Stomach smooth muscle (tissue), 2 donors: Measurements from ENCODE around the gene IQCK.
A peak's percentile ranks its signal among the peaks of the same experiment; 100 is the strongest.
"Not testable (repeated sequence)": the region's sequence is repeated elsewhere in the genome, so short reads cannot be mapped to it uniquely, and the experiment has no call there.

ENCODE experiments used
- H3K27ac ChIP-seq: one replicate; pipeline ENCODE4 v1.7.0; 2013; ENCODE audit warnings: mild to moderate bottlenecking, low read length, inconsistent platforms
- H3K27me3 ChIP-seq, 2 donors: one replicate each; pipeline ENCODE4 v1.7.0; 2013; ENCODE audit warnings: low read length in 2 of 2; ENCODE audit not compliant: insufficient read depth in 2 of 2, control insufficient read depth in 1 of 2
- H3K36me3 ChIP-seq, 2 donors: one replicate each; pipeline ENCODE4 v1.7.0; 2013; ENCODE audit warnings: low read length in 2 of 2; ENCODE audit not compliant: control insufficient read depth in 2 of 2, insufficient read depth in 2 of 2
- H3K4me1 ChIP-seq: one replicate; pipeline ENCODE4 v1.7.0; 2013; ENCODE audit warnings: low read length; ENCODE audit not compliant: control insufficient read depth, insufficient read depth
- H3K4me3 ChIP-seq, 2 donors: one replicate each; pipeline ENCODE4 v1.7.0; 2013; ENCODE audit warnings: low read length in 2 of 2
- H3K9ac ChIP-seq, 2 donors: one replicate each; pipeline ENCODE4 v1.7.0; 2013; ENCODE audit warnings: low read length in 2 of 2, mild to moderate bottlenecking in 1 of 2
- H3K9me3 ChIP-seq, 2 donors: one replicate each; pipeline ENCODE4 v1.7.0; 2013; ENCODE audit warnings: low read length in 2 of 2; ENCODE audit not compliant: control insufficient read depth in 2 of 2
- donor health status: healthy.
- donor health status: Pancreatic carcinoma.

The IQCK gene

DNA sequence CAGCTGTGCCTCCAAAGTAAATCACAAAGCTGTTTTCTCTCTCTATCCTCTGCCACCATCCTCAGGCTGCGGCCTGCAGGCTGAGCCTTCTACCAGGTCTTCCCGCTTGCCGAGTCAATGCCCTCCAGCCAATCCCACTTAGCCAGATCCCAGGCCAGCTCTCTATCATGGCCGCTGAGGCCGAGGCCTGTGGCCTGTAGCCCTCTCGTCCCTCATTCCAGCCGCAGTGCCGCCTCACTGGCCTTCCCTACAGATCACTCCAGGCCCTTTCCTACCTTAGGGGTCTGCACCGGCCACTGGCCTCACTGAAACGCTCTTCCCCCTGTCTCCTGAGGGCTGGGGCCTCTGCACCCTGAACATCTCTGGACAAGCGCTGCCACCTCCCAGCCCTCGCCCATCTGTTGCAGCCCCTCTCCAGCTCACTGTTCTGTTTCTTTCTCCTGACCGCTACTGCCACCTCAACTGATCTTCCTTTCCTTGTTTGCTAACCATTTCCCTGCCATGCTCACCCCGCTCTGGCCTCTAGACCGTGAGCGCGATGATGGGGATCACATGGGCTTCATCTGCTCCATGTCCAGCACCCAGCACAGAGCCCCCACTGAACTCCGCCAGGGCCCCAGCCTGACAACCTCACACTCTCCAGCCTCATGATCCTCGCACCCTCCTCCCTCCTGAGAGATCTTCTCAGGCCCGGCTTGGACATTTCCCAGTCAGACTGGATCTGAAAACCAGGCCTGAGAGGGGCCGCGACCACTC, 8.5 kb upstream of the IQCK start:
- Histone ChIP-seq H3K36me3 (peaks cover 25 to 46% of the 10 kb centered on the region in 2 donors), H3K4me3 (no peak overlapping the region), H3K9ac (no peak overlapping the region), H3K27ac (no peak overlapping the region), H3K27me3 (no peaks in the 10 kb centered on the region), H3K9me3 (no peaks in the 10 kb centered on the region), H3K4me1 (peaks cover 1% of the 10 kb centered on the region)

DNA sequence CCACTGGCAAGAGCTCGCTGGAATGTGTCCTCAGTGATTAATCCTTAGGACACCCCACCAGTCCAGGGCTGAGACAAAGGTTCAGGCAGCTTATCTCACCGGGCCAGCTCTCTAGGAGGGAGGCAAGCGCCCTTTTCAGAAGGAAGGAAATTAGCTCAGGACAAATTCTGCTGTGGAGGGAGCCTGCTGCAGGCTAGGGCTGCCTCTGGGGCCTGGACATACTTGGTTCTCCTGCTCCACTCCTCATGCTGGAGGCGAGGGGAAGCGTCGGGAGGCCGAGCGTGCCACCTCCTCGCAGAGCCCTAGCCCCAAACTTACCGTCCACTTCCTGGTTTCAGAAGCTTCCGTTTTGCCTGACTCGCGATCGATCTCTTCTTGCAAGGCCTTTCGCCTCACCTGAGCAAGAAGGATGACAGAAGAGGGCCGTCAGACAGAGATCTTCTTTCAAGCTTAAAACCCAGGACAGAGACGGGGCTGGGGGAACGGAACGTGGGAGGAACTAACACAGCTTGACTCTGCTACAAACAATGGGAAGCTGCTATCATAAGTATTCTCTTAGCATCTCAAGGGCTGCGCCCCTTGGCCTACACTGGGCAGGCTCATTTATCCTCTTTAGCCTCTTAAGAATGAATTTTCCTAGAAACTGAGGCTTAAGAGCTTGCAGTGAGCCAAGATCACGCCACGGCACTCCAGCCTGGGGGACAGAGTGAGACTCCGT, 7.7 kb upstream of the IQCK start:
- Histone ChIP-seq H3K9ac (no peak overlapping the region), H3K27ac (no peak overlapping the region)

DNA sequence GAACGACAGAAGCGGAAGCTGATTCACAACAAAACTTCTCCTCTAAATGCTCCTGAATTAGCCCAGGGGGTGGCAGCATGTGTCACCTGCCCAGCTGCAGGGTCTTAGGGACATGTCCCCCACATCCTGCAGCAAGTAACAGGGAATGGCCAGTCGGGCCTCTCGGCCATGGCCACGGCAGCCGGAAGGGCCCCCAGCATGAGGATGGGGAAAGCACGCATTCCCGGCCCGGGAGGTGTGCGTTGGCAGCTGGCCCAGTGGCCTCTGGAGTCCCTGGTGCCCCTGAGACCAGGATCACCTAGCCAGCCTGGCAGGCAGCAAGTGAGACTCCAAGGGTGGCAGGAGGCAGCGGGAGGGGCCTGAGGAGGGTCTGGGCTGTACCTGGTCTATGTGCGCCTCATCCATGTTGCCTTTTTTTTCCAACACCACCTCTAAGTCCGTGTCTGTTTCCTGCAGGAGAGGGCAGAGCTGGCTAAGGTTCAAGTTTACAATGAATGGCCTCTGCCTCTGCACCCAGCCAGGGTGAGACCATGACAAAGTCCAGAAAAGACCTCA, 7.0 kb upstream of the IQCK start:
- H3K27me3 ChIP-seq = no peaks in the 10 kb centered on the region
- H3K9me3 ChIP-seq = no peaks in the 10 kb centered on the region
- H3K9ac ChIP-seq = no peak overlapping the region
- no peaks in the 10 kb centered on the region for H3K4me1 ChIP-seq
- H3K4me3 ChIP-seq = no peak overlapping the region
- no peak overlapping the region for H3K27ac ChIP-seq
- peaks cover 14 to 34% of the 10 kb centered on the region in 2 donors for H3K36me3 ChIP-seq

More for the DNA sequence above, 7.7 kb upstream of the IQCK start:
- peaks cover 20 to 40% of the 10 kb centered on the region in 2 donors for H3K36me3 ChIP-seq
- no peaks in the 10 kb centered on the region for H3K4me1 ChIP-seq
- no peak overlapping the region for H3K4me3 ChIP-seq
- no peaks in the 10 kb centered on the region for H3K27me3 ChIP-seq
- H3K9me3 ChIP-seq = no peaks in the 10 kb centered on the region

DNA sequence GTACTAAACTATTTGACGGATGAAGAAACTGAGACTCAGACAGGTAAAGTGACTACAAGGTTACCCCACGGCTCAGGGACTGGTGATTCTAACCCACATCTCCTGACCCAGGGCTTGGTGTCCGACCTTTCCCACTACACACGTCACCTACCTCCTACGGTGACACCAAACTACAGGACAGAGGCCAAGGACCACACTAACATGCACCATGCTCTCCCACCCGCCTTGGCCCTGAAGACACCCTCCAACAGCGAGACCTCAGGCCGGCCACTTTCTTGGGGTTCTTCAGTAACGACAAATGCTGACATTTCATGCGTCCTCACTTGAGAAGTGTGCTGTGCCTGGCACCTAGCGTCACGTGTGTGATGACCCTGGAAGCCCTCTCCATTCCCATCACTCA, 6.4 kb upstream of the IQCK start:
- Histone ChIP-seq H3K9me3 (no peaks in the 10 kb centered on the region), H3K9ac (no peak overlapping the region)

DNA sequence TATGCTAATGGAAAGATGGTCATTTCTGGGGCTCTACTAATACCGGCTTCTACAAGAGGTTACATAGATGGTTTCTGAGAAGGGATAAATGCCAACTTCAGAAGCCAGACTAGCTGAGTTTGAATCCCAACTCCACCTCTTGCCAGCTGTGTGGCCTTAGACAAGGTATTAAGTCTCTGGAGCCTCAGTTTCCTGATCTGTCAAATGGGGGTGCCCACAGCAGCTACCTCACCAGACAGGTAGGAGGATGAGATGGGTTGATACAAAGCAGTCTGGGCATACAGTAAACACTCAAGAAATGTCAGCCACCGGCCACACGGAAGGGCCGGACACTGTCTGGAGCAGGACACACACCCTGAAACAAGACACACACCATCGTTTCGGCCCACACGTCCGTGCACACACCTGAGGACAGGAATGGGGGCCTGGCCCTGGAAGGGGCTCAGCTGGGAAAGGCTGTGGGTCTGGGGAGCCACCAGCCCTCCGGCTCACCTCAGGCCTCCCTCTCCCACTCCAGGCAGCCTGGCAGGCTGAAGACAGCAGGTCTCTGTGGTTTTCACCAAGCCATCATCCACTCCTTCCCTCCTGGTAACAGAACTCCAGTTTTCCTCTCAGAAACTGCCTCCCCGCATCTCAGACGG, 5.5 kb upstream of the IQCK start:
- no peak overlapping the region for H3K9ac ChIP-seq
- peaks cover 12% of the 10 kb centered on the region for H3K4me1 ChIP-seq
- no peak overlapping the region for H3K4me3 ChIP-seq
- peaks cover 11 to 29% of the 10 kb centered on the region in 2 donors for H3K36me3 ChIP-seq
- no peaks in the 10 kb centered on the region for H3K9me3 ChIP-seq
- H3K27ac ChIP-seq = no peak overlapping the region
- no peaks in the 10 kb centered on the region for H3K27me3 ChIP-seq

More for the DNA sequence above, 6.4 kb upstream of the IQCK start:
- H3K27me3 ChIP-seq = no peaks in the 10 kb centered on the region
- no peak overlapping the region for H3K4me3 ChIP-seq
- no peak overlapping the region for H3K27ac ChIP-seq
- peaks cover 5% of the 10 kb centered on the region for H3K4me1 ChIP-seq
- peaks cover 11 to 29% of the 10 kb centered on the region in 2 donors for H3K36me3 ChIP-seq

DNA sequence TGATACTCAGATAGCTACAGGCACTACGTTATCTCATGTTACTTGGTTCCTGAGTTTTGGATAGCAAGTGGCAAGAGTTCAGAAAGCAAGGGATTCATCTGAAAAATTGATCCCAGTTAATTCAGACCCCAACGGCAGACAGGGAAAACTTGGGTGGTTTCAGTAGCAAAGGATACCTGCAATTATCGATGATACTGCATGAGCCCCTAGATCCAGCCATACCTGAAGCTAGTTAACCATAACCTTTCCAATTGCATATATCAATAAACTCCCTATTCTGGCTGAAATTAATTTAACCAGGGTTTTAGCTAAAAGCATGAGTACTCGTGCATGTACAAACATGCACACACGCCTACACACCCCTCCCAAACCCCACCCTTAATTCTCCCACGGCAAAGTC, 4.4 kb upstream of the IQCK start:
- Histone ChIP-seq H3K36me3 (peaks cover 11 to 29% of the 10 kb centered on the region in 2 donors), H3K27me3 (no peaks in the 10 kb centered on the region), H3K27ac (no peak overlapping the region), H3K9me3 (no peaks in the 10 kb centered on the region), H3K4me1 (peaks cover 12% of the 10 kb centered on the region), H3K4me3 (no peak overlapping the region), H3K9ac (no peak overlapping the region)

DNA sequence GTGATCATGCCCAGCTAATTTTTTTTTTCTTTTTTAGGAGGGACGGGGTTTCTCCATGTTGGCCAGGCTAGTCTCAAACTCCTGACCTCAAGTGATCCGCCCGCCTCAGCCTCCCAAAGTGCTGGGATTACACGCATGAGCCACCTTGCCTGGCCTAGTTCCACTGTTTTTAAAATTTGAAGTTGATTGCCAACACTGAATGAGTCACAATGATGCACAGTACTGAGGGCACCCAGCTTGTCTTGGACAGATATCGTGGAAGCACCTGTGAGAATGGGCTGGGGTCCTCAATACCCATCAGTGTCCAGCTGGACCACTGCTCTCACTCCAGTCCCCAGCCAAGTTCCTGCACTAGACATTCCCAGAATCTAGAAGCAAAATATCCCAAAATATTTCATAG, 2.5 kb upstream of the IQCK start:
- peaks cover 11 to 15% of the 10 kb centered on the region in 2 donors for H3K36me3 ChIP-seq
- no peaks in the 10 kb centered on the region for H3K27me3 ChIP-seq
- H3K4me3 ChIP-seq = no peak overlapping the region
- no peak overlapping the region for H3K9ac ChIP-seq
- H3K9me3 ChIP-seq = no peaks in the 10 kb centered on the region
- peaks cover 12% of the 10 kb centered on the region for H3K4me1 ChIP-seq
- no peak overlapping the region for H3K27ac ChIP-seq

DNA sequence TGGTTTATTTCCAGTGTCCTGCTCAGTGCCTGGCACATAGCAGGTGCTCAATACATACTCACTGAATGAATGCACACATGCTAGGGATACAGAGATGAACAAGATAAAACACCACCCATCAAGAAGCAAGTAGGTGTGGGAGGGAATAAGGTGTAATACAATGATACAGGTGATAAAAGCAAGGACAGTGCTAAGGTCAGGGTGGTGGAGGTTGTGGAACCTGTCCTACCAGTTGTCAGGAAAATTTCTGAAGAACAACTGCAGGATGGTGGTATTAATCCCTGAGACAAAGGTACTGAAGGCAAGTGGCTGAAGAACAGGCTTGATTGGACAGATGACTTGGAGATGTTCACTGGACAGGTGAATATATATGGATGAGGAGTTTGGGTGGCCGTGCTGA, 1.9 kb upstream of the IQCK start:
- Histone ChIP-seq H3K4me1 (peaks cover 12% of the 10 kb centered on the region), H3K27me3 (no peaks in the 10 kb centered on the region), H3K9me3 (no peaks in the 10 kb centered on the region), H3K27ac (no peak overlapping the region), H3K36me3 (peaks cover 11 to 12% of the 10 kb centered on the region in 2 donors), H3K4me3 (no peak overlapping the region), H3K9ac (no peak overlapping the region)

DNA sequence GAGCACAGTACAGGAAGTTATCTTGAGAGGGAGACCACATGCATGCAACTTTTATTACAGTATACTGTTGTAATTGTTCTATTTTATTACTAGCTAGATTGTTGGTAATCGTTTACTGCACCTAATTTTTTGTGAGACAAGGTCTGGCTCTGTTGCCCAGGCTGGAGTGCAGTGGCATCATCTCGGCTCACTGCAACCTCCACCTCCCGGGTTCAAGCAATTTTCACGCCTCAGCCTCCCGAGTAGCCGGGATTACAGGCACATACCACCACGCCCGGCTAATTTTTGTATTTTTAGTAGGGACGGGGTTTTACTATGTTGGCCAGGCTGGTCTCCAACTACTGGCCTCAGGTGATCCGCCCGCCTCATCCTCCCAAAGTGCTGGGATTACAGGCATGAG, 1.3 kb upstream of the IQCK start:
- Histone ChIP-seq H3K36me3 (peaks cover 11% of the 10 kb centered on the region in 2 donors), H3K4me3 (peak overlapping the region; percentile 85 to 93), H3K4me1 (peaks cover 12% of the 10 kb centered on the region), H3K9ac (peak overlapping the region; percentile 74 to 79)
- H3K27ac ChIP-seq, H3K9me3 ChIP-seq, H3K27me3 ChIP-seq: not testable (repeated sequence)

DNA sequence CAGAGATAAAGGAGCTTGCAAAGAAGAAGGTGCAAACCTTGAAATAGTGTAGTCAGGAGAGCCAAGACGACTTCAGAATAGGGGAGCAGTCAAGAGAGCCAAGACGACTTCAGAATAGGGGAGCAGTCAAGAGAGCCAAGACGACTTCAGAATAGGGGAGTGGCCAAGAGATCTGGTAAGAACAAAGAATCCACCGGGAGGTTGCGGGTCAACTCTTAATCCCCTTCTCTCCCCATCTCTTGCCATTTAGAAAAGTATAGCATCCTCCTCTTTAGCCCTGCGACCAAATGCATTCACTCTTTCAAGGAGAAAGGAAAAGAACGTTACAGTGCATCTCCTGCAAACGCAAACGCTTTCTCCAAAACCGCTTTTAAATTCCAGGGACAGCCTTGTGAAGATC, 757 bp upstream of the IQCK start:
- peak overlapping the region; percentile 85 to 93 for H3K4me3 ChIP-seq
- peaks cover 7 to 11% of the 10 kb centered on the region in 2 donors for H3K36me3 ChIP-seq
- peaks cover 12% of the 10 kb centered on the region for H3K4me1 ChIP-seq

More for the DNA sequence above, 757 bp upstream of the IQCK start:
- H3K27ac ChIP-seq = peak overlapping the region; percentile 67
- H3K27me3 ChIP-seq = no peaks in the 10 kb centered on the region
- no peaks in the 10 kb centered on the region for H3K9me3 ChIP-seq
- peak overlapping the region; percentile 74 to 79 for H3K9ac ChIP-seq
